Left kidney (tissue), 2 donors: ENCODE measurements around the gene SLC8B1. TPM values are rescaled to one million over a fixed set of nuclear protein-coding genes. Genes with fewer than 3 reads are reported as not detected.

Experiments
- DNase-seq: peaks from one replicate; pipeline ENCODE4 v3.0.0-alpha.2; 2013
- polyA plus RNA-seq: library from polyadenylated mRNA; unstranded; fragments of 120-200 nt; gene quantifications from one replicate; pipeline ENCODE4 v1.2.1, GENCODE V29; 2013; ENCODE audit not compliant: insufficient read length

Gene SLC8B1
- polyA plus RNA-seq, 1 donor = 13.2 TPM

DNA sequence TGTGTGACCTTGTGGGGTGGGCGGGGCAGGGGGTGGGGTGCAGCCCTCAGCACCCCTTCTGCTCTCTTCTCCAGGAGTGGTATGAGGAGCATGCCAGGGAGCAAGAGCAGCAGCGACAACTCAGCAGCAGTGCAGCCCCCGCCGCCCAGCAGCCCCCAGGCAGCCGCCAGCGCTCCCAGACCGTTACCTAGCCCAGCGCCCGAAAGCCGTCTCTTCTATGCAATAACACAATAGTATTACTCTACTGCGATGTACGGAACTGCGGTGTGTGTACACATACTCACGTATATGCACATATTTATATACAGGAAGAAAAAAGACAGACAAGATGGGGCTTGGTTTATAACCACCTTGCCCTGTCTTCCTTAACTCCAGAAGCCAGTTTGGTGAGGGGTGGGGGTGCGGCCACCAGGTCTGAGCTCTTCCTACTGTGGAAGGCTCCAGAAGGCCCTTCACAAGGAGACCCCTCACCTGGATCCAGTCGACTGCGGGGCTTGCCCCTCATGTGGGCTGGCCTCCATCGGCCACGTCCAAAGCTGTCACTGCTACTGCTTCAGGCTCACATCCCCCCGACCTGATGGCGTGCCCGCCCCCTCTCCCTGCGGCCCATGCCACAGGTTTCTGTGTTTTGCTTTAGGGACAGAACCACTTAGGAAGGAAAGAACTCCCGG lies 38.9 kb downstream of the SLC8B1 start:
- no peak for DNase-seq

DNA sequence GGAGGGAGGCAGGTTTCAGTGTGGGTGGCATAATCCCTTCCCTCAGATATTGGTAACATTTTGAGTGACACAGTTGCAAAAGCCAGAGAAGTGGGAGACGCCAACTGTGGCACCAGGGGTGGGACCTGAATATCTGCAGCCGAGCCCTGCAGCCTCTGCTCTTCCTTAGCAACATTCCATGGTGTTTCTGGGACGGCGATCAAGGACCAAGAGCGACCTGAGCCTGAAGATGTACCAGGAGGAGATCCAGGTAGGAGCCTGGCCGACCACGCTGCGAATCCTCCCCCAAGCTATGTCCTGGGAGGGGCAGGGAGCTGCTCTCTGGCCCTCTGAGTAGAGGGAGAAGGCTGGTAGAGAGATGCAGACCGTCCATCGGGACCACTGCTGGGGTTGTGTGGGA lies 41.8 kb downstream of the SLC8B1 start:
- DNase-seq = no peak

DNA sequence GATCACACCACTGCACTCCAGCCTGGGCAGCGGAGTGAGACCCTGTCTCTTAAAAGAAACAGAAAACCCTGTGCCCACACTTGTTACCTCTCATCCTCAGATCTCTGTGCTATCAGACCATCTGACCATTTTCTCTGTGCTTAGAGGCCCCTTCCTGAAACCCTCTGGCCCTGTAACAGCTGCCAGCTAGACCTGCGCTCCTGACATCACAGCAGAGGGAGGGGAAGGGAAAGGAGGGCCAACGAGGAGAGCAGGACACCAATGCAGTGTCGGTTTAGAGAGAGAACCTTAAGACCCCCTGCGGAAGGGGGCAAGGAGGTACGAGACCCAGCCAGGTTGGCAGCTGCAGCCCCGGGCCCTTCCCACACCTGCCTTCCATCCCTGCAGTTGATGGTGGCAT lies 42.4 kb downstream of the SLC8B1 start:
- DNase-seq = no peak

DNA sequence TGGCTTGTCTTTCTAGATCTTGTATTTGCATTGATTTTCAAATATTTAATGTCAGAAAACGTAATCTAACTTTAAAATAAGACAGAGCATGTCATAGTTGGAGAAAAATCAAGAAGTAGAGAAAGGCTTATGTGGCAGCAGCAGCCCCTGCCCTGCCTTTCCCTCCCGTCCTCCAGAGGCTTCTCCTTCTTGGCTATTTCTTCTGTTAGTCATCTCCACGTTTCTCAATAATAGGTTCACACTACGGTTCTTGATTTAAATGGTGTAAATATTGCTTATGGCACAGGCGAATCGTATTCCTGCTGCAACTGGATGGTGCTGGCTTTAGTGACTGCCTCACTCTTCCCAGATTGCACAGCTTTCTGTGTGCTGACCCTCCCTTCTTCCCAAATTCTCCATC lies 42.8 kb downstream of the SLC8B1 start:
- DNase-seq = no peak

DNA sequence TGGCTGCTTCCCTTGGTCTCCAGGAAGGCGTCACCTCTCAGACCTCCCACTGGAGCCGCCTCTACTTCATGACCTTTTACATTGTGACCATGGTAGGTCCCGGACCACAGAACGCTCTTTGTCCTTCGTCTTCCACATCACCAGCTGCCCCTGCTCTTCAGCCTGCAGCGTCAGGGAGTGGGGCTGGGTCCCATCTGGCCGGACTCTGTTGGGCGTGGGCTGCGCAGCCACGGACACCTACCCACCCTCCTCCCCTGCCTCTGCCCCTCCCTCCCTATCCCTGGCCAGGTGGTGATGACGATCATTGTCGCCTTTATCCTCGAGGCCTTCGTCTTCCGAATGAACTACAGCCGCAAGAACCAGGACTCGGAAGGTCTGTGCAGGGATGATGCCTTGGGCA lies 43.3 kb downstream of the SLC8B1 start:
- DNase-seq = no peak

DNA sequence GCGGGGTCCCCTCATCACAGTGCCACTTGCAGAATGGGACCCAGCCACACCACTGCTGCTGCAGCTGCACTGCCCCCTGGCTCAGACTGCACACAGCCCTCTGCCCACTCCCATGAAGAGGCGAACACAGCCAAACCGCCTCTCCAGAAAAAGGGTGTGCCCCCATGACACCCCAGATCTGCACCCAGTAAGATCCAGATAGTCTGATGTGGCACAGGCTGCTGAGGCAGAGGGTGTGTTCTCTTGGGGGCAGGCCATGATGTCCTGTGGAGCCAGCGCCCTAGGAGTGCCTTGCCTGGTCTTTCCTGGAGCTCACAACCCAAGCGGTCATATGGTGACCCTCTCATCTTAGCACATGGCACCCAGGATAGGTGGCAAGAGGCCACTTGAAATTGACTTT lies 44.4 kb downstream of the SLC8B1 start:
- no peak for DNase-seq

DNA sequence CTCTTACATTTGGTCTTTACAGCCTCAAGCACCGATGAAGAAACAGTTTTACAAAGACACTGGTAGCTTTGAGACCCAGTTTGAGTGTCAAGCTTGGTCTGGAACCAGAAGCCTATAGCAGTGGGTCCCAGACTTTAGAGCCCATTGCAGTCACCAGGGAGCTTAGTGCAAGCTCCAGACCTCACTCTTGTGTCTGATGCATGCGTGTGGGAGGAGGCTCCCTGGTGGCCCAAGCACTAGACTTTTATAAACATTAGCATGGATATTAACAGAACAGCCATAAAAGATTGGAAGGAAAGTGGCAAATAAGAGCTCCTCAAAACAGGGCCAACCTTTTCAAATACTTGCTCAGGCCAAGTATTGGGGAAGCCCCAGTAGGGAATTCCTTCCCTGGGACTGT lies 45.5 kb downstream of the SLC8B1 start:
- no peak for DNase-seq

DNA sequence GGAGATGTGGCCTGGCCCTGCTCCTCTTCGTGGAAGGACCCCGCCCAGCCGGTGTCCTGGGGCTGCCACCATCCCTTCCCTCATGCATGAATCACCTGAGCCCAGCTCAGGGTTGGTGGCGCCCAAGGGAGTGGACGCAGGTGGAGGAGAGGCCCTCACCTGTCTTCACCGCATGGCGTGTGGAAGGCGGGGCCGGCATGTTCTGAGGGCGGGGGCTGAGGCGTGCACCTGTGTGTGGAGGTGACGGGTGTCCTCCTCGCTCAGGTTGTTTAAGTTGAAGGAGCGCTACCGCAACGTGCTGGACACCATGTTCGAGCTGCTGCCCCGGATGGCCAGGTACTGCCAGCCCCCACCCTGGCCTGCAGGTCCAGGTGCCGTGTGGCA lies 47.0 kb downstream of the SLC8B1 start:
- no peak for DNase-seq

DNA sequence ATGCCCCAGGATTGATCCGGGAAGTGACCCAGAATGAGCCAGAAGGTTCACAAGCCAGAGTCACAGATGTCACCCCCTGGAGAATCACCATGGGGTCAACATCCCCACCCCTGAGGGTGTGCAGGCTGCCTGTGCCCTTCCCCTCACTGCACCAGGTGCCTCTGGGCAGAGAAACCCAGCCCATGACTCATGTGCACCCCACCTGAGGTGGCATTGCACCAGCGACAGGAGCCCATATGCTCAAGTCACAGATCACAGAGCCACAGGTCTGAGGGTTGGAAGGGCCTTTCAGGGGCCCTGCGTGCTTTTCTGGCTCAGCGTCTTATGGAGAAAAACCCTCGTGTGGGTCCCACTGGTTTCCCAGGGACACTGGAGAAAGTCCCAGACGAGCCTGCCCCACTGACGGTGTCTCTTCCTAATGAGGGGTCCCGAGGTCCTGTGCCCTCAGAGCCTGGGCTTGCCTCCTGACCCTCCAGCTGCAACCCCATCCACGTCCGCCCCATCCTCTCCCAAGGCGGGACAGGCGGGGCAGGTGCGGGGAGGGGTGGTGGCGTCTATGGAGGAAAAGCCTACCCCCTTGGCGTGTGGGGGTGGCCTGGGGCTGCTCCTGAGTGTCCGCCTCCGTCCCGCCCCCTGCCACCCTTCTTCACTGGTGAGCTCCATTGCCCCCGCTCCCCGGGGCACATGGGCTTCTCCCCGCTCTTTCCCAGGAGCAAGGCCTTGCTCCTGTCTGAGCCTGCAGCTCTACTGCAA lies 47.6 kb downstream of the SLC8B1 start:
- no peak for DNase-seq

DNA sequence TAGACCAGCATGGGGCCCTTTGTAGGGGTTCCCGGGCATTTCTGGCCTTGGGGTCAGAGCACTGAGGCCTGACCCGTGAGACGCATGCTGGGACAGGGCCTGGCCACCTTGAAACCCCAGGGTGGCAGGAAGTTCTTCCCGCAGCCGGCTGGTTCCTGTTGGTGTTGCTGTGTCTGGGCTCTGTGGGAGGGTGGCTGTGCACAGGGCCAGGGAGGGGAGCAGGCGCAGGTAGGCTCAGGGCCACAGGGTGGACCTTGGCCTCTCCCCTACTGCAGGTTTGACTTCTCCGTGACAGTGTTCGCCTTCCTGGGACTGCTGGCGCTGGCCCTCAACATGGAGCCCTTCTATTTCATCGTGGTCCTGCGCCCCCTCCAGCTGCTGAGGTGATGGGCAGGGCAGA lies 48.2 kb downstream of the SLC8B1 start:
- DNase-seq = no peak

DNA sequence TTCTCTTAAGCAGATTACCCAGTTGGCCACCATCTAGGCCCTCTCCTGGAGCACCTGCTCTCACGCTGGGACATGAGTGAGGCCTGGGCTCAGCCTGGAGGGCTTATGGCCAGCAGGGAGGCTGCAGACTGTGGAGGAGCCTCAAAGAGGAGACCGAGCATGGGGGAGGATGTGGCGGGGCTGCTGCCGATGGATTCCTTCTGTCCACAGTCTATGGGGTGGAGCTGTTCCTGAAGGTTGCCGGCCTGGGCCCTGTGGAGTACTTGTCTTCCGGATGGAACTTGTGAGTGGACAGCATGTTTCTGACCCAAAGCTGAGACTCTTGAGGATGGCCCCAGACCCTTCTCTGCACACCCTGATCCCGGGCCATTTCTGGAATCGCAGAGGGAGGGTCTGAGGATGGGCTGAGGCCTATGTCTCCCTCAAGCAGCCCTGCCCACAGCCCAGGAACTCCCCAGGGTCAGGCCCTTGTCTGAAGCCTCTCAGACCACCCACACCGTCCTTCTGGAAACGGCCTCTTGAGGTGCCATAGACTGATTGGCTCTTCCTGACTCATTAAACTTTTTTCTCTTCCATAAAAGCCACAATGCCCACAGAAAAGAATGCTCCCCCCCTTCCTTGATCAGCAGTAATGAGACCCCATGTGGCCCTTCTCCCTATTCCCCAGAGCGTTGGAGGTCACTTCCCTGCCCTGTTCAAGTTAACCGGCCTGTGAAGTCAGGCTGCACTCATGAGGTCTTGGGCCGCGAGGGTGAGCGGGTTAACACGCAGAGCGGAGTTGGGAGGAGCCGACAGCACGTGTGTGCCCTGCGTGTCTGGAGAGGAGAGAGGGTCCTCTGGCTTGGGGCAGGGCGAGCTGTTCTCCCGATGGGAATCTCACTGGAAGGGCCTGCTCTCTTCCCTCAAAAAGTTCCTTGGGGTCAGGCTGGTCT lies 49.0 kb downstream of the SLC8B1 start:
- DNase-seq = no peak

DNA sequence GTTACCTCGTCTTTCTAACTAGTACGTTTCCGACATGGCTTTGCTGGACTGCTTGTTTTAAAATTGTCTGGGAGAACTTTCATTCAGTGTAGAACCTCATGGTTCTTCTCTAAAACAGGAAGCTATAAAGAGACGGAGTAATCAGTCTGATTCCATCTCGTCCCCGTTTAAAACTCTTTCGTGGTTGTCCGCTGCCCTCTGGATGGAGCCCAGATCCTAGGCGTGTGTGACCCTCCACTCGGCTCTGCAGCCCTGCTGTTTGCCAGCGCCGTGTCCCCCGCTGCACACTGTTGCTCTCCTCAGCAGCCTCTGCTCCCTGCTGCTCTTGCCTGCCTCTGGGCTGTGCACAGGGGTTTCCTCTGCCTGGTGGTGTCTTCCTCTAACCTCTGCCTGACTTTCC lies 50.2 kb downstream of the SLC8B1 start:
- DNase-seq = no peak

DNA sequence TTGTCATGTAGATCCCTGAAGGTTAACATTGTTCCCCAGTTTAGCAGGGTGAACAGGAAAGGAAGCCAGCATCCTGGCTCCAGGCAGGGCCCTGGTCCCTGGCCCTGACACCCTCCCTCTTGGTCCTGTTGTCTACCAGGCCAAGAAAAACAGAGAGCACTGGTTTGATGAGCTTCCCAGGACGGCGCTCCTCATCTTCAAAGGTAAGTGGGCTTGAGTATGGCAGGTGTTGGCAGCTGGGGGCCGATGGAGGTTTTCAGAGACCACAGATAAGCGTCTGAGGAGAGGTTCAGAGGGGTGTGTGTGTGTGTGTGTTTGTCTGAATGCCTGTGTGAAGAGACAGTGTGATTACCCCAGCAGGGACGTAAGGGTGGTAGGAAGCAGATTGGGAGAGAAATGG lies 56.3 kb downstream of the SLC8B1 start:
- DNase-seq = no peak

DNA sequence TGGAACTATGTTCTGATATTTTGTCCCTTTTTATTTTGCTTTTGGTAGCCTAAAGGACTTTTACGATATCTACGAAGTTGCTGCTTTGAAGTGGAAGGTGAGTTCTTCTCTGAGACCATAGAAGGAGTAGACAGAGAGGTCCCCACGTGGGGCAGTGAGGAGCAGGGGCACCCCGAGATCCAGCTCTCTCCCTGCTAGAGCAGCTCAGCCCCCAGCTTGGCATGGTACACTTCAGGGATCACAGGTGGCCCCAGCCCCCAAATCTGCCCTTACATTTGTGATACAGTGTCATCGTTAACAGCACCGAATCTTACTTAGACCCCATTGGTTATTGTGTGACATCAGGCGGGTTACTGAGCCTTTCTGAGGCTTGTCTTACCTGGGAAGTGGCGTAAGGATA lies 56.8 kb downstream of the SLC8B1 start:
- DNase-seq = no peak

DNA sequence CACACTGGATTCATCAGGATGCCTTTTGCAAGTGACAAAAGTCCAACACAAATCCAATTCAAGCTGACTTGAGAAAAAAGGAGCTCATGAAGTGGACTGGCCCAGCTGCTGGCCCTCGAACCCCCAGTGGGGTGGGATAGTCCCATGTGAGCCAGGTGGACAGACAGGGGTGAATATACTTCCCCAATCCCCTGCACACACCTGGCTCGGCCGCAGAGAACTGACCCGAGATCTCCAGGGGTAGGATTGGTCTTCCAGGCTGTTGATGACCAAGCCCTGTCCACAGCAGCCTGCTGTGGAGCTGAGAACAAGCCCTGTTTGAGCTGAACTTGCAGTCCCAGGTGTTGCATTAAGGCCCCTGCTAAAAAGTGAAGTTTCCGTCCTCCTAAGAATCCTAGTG lies 57.4 kb downstream of the SLC8B1 start:
- DNase-seq = no peak

DNA sequence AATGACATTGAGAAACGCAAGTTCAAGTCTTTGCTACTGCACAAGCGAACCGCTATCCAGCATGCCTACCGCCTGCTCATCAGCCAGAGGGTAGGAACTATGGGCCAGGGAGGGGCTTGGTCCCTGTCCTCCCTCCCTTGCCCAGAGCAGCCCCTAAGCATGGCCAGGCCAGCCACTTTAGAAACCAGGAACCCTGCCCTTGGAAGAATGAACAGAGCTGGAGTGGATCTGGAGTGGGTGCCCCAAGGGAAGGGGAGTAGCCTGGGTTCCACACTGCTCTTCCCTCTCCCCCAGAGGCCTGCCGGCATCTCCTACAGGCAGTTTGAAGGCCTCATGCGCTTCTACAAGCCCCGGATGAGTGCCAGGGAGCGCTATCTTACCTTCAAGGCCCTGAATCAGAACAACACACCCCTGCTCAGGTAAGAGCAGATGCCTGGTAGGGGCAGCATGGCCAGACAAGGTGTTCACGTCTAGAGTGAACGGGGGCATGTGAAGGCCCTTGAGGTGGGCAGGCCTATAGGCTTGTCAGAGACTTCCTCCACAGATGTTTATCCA lies 57.9 kb downstream of the SLC8B1 start:
- no peak for DNase-seq

DNA sequence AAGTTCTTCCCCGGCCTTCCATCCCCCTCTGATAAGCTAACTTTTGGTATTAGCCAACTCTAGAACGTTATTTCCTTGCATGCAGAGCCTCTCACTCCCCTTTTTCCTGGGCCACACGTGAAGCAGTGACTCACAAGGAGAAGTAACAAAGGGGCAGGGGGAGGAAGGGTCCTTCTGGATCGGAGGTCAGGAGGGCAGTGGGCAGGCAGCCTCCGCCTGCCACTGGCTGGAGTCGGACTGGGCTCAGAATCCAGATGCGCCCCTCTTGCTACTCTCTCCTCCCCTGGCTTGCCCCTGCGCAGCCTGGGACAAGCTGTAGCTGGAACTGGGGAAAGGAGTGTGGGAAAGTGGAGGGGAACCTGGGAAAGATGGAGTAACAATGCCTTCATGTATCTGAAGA lies 58.6 kb downstream of the SLC8B1 start:
- no peak for DNase-seq

DNA sequence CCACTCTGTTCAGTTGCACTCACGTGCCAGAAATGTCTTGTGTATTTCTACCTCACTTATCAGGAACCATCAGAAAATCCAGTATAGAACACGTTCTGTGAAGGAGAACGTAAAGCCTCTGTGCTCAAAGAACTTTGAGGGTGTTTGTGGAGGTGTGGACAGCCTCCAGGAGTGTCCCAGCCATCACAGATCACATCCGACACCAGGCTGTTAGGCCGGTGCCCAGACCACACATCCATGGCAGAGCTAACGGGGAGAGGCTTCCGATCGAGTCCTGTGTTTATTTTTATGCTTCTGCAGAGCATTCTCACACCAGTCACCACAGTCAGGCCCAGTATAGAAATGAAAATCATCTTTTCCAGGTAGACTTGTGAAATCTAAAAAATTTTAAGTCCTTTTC lies 60.1 kb downstream of the SLC8B1 start:
- no peak for DNase-seq

DNA sequence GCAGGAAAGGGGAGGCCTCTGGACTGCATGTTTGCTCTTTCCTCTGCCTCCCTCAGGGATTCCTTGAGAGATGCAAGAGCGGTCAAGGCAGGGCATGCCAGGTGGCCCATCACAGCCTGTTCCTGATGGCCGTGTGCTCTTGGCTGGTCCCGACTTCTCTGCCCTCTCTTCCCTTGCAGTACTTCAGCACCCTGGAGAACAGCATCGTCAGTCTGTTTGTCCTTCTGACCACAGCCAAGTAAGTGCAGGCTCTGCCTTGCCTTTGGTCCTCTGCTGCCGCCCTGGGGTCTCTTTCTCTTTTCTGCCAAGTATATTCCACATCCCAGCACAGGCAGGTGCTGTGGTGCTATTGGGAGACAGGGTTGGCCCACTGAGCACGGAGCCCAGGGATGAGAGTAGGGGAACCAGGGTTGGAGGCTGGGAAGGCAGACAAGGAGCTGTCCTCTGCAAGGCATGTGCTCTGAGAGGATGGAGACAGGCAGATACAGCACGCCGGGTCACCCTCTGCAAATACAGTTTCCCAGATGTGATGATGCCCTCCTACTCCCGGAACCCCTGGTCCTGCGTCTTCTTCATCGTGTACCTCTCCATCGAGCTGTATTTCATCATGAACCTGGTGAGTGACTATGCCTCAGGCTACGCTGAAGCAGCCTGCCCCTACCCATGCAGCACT lies 61.7 kb downstream of the SLC8B1 start:
- no peak for DNase-seq

DNA sequence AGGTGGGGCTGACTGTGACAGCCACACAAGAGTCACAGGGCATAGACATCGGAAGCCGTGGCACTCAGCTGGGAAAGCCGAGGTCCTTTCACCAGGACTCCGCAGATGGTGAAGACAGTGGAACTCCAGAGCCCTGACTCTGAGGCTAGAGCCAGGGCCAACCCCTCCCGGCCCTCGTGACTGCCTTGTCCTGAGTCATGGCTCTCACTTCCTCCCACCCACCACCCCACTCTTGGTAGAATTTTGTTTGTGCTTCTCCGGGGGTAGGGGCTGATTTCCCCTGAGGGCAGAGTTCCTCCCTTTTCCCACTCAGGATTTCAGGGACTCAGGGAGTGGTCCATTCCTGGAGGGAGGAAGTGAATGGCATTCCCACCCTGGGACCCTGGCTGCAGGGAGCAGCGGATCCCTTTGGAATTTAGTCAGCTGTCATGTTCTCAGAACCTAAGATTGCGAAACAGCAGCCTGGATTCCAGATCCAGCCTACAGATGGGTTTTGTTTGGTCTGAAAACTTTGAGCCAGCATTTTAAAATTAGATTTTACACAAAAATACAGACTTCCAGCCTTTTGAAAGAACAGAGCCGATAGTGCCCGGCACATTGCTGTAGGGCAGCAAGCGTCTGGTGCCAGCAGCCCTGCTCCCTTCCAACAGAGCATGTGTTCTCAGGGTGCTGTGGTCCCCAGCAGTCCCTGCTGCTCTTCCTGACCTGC lies 62.9 kb downstream of the SLC8B1 start:
- DNase-seq = no peak

DNA sequence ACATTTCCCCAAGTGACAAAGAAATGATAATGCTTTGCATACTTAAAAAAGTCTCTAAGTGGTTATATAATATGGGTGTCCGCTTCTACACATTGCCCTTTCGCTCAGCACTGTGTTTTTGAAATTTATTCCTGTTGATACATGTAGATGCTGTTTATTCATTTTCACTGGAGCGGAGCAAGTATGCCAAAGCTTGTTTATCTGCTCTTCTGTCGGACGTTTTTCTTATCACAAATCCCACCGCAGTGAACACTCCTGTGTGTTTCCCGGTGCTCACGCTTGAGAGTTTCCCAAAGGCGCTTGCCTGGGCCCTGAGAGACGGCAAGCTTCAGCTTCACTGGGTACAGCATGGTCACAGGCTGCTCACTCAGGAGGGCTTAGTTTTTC lies 63.5 kb downstream of the SLC8B1 start:
- peak; percentile 11 for DNase-seq

DNA sequence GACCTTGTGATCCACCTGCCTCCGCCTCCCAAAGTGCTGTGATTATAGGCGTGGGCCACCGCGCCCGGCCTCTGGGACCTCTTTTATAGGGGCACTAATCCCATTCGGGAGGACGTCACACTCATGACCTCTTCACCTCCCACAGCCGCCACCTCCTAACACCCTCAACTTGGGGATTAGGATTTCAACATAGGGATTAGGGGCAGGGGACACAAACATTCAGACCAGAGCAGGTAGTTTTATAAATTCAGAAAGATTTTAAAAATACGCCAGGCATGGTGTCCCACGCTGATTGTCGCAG lies 64.2 kb downstream of the SLC8B1 start:
- DNase-seq = no peak
